Panc1 (cell line): ENCODE measurements around the gene EPOP. TPM values are rescaled to one million over a fixed set of nuclear protein-coding genes. Genes with fewer than 3 reads are reported as not detected.

Experiments used
- ATAC-seq: fragments of 200-7000 bp; cut with Tn5 transposase; 2 replicates; pipeline ENCODE4 v1.9.1; 2020; ENCODE audit warnings: mild to moderate bottlenecking, moderate library complexity
- BruUV-seq: library from RNA; stranded (reverse); fragments of 400-500 nt; replicated peaks from 2 replicates; lab custom pipeline; 2021; lab: Mats Ljungman, UMichigan
- CTCF ChIA-PET: fragments of 300-600 bp; sonication (Branson Sonifier 250); formaldehyde crosslinking; loops from one replicate; lab custom pipeline; 2022; ENCODE audit warnings: antibody characterized with exemption; lab: Charles Lee
- POLR2A ChIA-PET: fragments of 300-600 bp; sonication (Branson Sonifier 250); formaldehyde crosslinking; loops from one replicate; lab custom pipeline; 2022; ENCODE audit warnings: antibody characterized with exemption; lab: Charles Lee
- DNase-seq: peaks from one replicate; pipeline ENCODE4 v3.0.0-alpha.2; 2010; ENCODE audit warnings: low read depth, low spot score
- H3K27ac ChIP-seq: 2 replicates; pipeline ENCODE4 v1.5.1; 2011; ENCODE audit warnings: mild to moderate bottlenecking, low read length, inconsistent platforms
- H3K27me3 ChIP-seq: fragments of 200-500 bp; sonication (Bioruptor generic); 2 replicates; pipeline ENCODE4 v1.6.0; 2014; ENCODE audit warnings: low read length, inconsistent platforms; ENCODE audit not compliant: control insufficient read depth, insufficient read depth
- H3K36me3 ChIP-seq: fragments of 200-500 bp; sonication (Bioruptor generic); 2 replicates; pipeline ENCODE4 v1.5.1; 2014; ENCODE audit warnings: inconsistent platforms, mild to moderate bottlenecking, low read length, moderate library complexity; ENCODE audit not compliant: control insufficient read depth, insufficient read depth
- H3K4me1 ChIP-seq: 2 replicates; pipeline ENCODE4 v1.5.1; 2011; ENCODE audit warnings: inconsistent platforms, mild to moderate bottlenecking, low read length, moderate library complexity; ENCODE audit not compliant: control insufficient read depth, insufficient read depth
- H3K4me3 ChIP-seq, 2 experiments: 2 replicates each; pipeline ENCODE4 v1.5.1; 2011 to 2012; ENCODE audit warnings: low read depth in 2 of 2, low read length in 2 of 2, mild to moderate bottlenecking in 2 of 2, inconsistent platforms in 1 of 2, moderate library complexity in 1 of 2
- H3K9me3 ChIP-seq: fragments of 200-500 bp; sonication (Bioruptor generic); 2 replicates; pipeline ENCODE4 v1.5.1; 2014; ENCODE audit warnings: low read depth, mild to moderate bottlenecking, inconsistent platforms, low read length, moderate library complexity; ENCODE audit not compliant: control insufficient read depth, insufficient read depth
- CTCF ChIP-seq: fragments of 450-650 bp; IDR thresholded peaks from 2 replicates; pipeline ENCODE4 v1.5.1; 2017; ENCODE audit warnings: mild to moderate bottlenecking
- POLR2AphosphoS5 ChIP-seq: IDR thresholded peaks from 2 replicates; pipeline ENCODE4 v1.6.1; 2012; ENCODE audit warnings: mild to moderate bottlenecking, low read depth, low read length, moderate library complexity
- REST ChIP-seq, 2 experiments: IDR thresholded peaks; 2 replicates each; pipeline ENCODE4 v1.6.1; 2011 to 2012; ENCODE audit warnings: low read depth in 2 of 2, control low read depth in 1 of 2, low read length in 1 of 2, mild to moderate bottlenecking in 1 of 2, moderate library complexity in 1 of 2; ENCODE audit not compliant: insufficient read depth in 1 of 2
- SIN3A ChIP-seq: IDR thresholded peaks from 2 replicates; pipeline ENCODE4 v1.6.1; 2012; ENCODE audit warnings: low read depth, mild to moderate bottlenecking, low read length, moderate library complexity, borderline replicate concordance; ENCODE audit not compliant: insufficient read depth
- TCF7L2 ChIP-seq: IDR thresholded peaks from 2 replicates; pipeline ENCODE4 v1.6.1; 2011; ENCODE audit warnings: mild to moderate bottlenecking, low read depth, low read length, inconsistent platforms
- in situ Hi-C: cut with HindIII; loops from 2 replicates; pipeline ENCODE4 v1.10.0; 2016; ENCODE audit warnings: low sequenced_read_pairs, low pct_unique_long_range_greater_than_20kb
- intact Hi-C: fragments of 100-400 bp; cut with micrococcal nuclease; formaldehyde crosslinking; loops from one replicate; pipeline ENCODE4 v1.10.0; 2022; ENCODE audit not compliant: unreplicated experiment
- total RNA-seq: library from RNA; stranded (reverse); gene quantifications from one replicate; pipeline ENCODE4 v1.2.1, GENCODE V29; 2021; ENCODE audit not compliant: unreplicated experiment

Gene EPOP
- total RNA-seq, 1 experiment from 2014 or later = 19.9 TPM

DNA sequence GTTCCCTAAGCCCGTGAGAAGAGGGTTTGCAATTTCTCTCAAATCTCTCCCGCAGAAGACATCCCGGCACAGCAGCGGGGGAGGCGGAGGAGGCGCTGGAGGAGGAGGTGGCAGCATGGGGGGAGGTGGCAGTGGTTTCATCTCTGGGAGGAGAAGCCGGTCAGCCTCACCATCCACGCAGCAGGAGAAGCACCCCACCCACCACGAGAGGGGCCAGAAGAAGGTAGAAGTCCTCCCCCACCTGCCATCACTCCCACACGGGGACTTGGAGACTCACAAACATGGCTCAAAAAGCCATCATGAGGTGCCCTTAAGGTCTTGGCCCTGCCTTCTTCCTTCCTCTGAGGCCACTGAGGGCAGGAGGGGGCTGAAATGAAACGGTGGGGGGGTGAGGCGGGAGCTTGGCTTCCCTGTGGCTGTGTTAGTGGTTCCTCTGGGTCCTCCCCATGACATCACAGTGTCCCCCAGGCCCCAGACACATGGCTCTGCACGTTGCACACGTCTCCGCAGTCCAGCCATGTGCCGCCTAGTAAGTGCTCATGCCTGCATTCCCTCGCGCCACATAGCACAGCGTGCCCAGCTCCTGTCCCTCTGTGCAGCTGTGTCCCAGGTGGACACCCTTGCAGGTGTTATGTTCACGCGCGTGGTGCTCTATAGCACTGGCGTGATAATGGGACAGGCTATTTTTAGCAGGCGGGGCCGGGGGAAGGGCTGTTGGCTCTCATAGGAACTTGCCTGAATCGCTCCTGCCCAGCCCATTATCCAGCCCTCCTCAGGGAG lies 37.2 kb upstream of the EPOP start:
- CTCF ChIA-PET = no interaction called here
- DNase-seq (no peak), ATAC-seq (no peak)
- in situ Hi-C loops (no loop called here), intact Hi-C loops (no loop called here)
- TF ChIP-seq CTCF (no peak), POLR2AphosphoS5 (no peak), REST (IDR thresholded peaks at IDR 0.05; ENCODE audit: insufficient read depth in 1 of 2, low read depth in 2 of 2, low read length in 1 of 2) (no peak), TCF7L2 (no peak), SIN3A (no peak)
- Histone ChIP-seq H3K27ac (no peak overlapping the region), H3K4me3 (no peak overlapping the region), H3K36me3 (no peaks in the 10 kb centered on the region), H3K9me3 (no peaks in the 10 kb centered on the region), H3K27me3 (no peaks in the 10 kb centered on the region), H3K4me1 (no peaks in the 10 kb centered on the region)
- no TSS peak for BruUV-seq
- POLR2A ChIA-PET = no interaction called here

DNA sequence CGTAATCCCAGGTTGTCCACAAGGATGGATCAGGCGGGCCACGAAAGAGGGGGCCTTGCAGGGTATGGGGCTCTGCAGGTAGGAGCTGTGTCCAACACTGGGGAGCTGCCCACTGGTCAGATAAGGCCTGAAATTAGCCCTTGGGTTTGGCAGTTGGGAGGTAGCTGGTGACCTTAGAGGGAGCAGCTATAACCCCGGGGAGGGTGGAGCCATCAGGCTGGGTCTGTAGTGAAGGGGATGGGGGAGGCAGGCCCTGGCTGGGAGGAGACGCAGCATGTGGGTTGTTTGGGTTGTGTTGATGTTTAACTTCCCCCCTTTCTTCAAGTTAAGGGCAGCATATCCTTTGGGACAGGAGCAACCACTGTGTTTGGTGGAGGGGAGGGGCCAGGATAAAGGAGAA lies 36.2 kb upstream of the EPOP start:
- POLR2A ChIA-PET = no interaction called here
- no peak for TF ChIP-seq CTCF
- no peak for TF ChIP-seq SIN3A
- TF ChIP-seq REST (IDR thresholded peaks at IDR 0.05; ENCODE audit: insufficient read depth in 1 of 2, low read depth in 2 of 2, low read length in 1 of 2) = no peak
- no peak for TF ChIP-seq POLR2AphosphoS5
- TF ChIP-seq TCF7L2 = no peak

More for the DNA sequence above, 36.2 kb upstream of the EPOP start:
- H3K27ac ChIP-seq = no peak overlapping the region
- no TSS peak for BruUV-seq
- no peaks in the 10 kb centered on the region for H3K9me3 ChIP-seq
- H3K36me3 ChIP-seq = no peaks in the 10 kb centered on the region
- in situ Hi-C loops (no loop called here), intact Hi-C loops (no loop called here)
- no peaks in the 10 kb centered on the region for H3K4me1 ChIP-seq
- no peaks in the 10 kb centered on the region for H3K27me3 ChIP-seq
- ATAC-seq = no peak
- no peak for DNase-seq
- CTCF ChIA-PET = no interaction called here
- no peak overlapping the region for H3K4me3 ChIP-seq
